Body of pancreas (tissue), 4 donors: Measurements from ENCODE around the gene TINAGL1.

Source experiments
- CTCF ChIP-seq, 7 experiments: fragments of 450-650 bp in 4 of 7; fragments of 200-600 bp in 3 of 7; sonication (generic) in 3 of 7; IDR thresholded peaks; one replicate each; pipeline ENCODE4 v1.5.1; 2016 to 2019; ENCODE audit warnings: antibody characterized with exemption in 7 of 7
- POLR2A ChIP-seq, 3 donors: fragments of 450-650 bp; IDR thresholded peaks; one replicate each; pipeline ENCODE4 v1.6.1; 2016; ENCODE audit warnings: antibody characterized with exemption in 3 of 3, mild to moderate bottlenecking in 2 of 3

GRCh38 chr1:31593770-31594632, 17.7 kb downstream of the TINAGL1 start:
- TF ChIP-seq CTCF (IDR thresholded peaks at IDR 0.05) (peak; percentile 67 to 95 (median 89)), POLR2A (IDR thresholded peaks at IDR 0.05) (no peak)
